Progenitor cell of endocrine pancreas (in vitro differentiated cells): ENCODE data around the gene NUDT3. TPM values are rescaled to one million over a fixed set of nuclear protein-coding genes. Genes with fewer than 3 reads are reported as not detected.

Experiments
- DNase-seq: peaks from one replicate; pipeline ENCODE4 v3.0.0; 2021; ENCODE audit warnings: low spot score; ENCODE audit not compliant: unreplicated experiment
- H3K27ac Mint-ChIP-seq: 2 replicates; pipeline ENCODE4 v1.8.0; 2021; ENCODE audit warnings: mild to moderate bottlenecking, moderate library complexity, mixed read lengths
- H3K27me3 Mint-ChIP-seq: 2 replicates; pipeline ENCODE4 v1.8.0; 2021; ENCODE audit warnings: mixed read lengths
- H3K36me3 Mint-ChIP-seq: 2 replicates; pipeline ENCODE4 v1.8.0; 2022; ENCODE audit warnings: mixed read lengths; ENCODE audit not compliant: insufficient read depth
- H3K4me1 Mint-ChIP-seq: 2 replicates; pipeline ENCODE4 v1.8.0; 2021; ENCODE audit warnings: low read depth, mixed read lengths
- H3K4me3 Mint-ChIP-seq: 2 replicates; pipeline ENCODE4 v1.8.0; 2021; ENCODE audit warnings: low read depth, mild to moderate bottlenecking, moderate library complexity, mixed read lengths
- H3K9me3 Mint-ChIP-seq: 2 replicates; pipeline ENCODE4 v1.8.0; 2021; ENCODE audit warnings: low read depth, mixed read lengths
- total RNA-seq: library from RNA; stranded (reverse); gene quantifications from 2 replicates; pipeline ENCODE4 v1.2.1, GENCODE V29; 2021
- TF ChIP-seq, protein P1 (sequence below): fragments of 200-600 bp; sonication (generic); IDR thresholded peaks from one replicate; pipeline ENCODE4 v1.5.0; 2021; ENCODE audit warnings: antibody characterized with exemption, mild to moderate bottlenecking; ENCODE audit not compliant: unreplicated experiment

Gene NUDT3
- total RNA-seq, 1 donor from 2014 or later: 20.6 TPM

DNA sequence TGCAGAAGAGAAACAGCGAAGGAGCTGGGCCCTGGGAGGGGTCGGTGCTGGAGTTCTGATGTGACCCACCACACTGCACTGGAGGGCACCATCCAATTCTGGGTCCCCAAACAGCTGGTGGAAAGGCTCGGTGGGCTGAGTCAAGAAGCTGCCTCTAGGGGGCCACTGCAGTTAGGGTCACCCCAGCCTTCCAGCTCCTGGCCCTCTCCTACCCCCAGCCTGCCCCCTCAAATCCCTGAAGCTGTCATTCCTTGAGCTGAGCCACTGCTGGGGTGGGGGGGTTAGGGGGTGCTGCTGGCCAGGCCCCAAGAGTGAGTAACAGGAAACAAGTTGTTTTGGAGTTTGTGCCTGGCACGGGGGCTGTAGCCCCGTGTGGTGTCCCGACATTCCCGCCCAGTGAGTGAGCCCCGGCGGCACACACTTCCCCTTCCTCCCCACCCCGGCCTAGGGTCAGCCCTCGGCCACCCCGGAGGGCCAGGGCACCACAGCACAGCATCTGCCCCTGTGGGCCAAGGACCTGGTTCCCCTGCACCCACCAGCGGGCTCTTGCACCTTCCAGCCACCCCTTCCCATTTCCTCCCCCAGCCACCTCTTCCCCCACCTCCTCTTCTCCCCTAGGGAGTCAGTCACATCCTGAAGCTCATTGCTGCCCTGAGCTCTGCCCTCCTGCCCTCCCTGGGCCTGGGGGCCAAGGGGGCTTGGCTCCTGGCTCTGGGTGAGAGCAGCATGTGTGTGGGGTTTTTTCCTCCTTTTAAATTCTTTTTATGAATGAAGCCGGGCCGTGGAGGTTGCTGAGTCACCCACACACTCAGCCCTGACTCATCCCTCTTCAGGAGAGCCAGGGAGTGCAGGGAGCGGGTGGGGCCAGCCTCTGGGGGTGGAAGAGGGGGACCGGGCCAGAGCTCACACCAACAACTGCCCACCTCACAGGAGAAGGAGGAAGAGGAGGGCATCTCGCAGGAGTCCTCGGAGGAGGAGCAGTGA lies 148.3 kb downstream of the NUDT3 start:
- peaks cover 11% of the 10 kb centered on the region for H3K4me1 Mint-ChIP-seq
- TF ChIP-seq, protein P1, sequence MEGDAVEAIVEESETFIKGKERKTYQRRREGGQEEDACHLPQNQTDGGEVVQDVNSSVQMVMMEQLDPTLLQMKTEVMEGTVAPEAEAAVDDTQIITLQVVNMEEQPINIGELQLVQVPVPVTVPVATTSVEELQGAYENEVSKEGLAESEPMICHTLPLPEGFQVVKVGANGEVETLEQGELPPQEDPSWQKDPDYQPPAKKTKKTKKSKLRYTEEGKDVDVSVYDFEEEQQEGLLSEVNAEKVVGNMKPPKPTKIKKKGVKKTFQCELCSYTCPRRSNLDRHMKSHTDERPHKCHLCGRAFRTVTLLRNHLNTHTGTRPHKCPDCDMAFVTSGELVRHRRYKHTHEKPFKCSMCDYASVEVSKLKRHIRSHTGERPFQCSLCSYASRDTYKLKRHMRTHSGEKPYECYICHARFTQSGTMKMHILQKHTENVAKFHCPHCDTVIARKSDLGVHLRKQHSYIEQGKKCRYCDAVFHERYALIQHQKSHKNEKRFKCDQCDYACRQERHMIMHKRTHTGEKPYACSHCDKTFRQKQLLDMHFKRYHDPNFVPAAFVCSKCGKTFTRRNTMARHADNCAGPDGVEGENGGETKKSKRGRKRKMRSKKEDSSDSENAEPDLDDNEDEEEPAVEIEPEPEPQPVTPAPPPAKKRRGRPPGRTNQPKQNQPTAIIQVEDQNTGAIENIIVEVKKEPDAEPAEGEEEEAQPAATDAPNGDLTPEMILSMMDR: peak; percentile 40
- H3K27me3 Mint-ChIP-seq: no peaks in the 10 kb centered on the region
- peak overlapping the region; percentile 84 for H3K27ac Mint-ChIP-seq
- no peak for DNase-seq
- H3K36me3 Mint-ChIP-seq: peaks cover 21% of the 10 kb centered on the region
- H3K4me3 Mint-ChIP-seq: no peak overlapping the region
- no peaks in the 10 kb centered on the region for H3K9me3 Mint-ChIP-seq

DNA sequence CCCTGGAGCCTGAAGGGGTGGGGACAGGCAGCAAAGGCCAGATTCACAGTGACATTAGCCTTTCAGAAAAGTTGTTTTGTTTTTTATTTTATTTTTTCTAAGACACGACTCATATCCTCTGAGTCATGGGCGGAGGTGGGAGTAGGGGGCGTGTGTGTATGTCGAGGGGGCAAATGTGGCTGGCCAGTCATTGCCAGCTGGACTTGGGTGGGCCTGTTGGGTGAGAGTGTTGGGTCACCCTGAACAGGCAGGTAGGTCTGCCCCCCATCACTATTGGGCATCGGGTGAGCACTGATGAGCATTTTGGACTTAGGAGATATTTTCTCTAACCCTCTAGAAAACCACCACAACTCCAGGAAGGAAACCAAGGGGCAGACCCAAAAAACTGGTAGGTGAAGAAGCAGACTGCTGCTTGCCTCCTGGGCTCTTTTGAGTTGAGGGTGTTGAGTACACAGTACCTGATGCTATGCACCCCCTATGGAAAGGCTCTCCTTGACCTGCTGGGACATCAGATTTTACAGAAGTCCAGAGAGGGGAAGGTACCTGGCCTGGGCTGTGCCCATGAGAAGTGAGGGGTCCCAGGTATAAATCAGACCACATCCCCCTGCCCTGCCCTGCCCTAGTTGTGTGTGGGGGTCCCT lies 149.2 kb downstream of the NUDT3 start:
- no peak for DNase-seq
- Mint-ChIP-seq H3K9me3 (no peaks in the 10 kb centered on the region), H3K4me1 (peaks cover 16% of the 10 kb centered on the region), H3K27ac (peak overlapping the region; percentile 41), H3K4me3 (no peak overlapping the region), H3K27me3 (no peaks in the 10 kb centered on the region), H3K36me3 (peaks cover 24% of the 10 kb centered on the region)
- TF ChIP-seq, protein P1: no peak

DNA sequence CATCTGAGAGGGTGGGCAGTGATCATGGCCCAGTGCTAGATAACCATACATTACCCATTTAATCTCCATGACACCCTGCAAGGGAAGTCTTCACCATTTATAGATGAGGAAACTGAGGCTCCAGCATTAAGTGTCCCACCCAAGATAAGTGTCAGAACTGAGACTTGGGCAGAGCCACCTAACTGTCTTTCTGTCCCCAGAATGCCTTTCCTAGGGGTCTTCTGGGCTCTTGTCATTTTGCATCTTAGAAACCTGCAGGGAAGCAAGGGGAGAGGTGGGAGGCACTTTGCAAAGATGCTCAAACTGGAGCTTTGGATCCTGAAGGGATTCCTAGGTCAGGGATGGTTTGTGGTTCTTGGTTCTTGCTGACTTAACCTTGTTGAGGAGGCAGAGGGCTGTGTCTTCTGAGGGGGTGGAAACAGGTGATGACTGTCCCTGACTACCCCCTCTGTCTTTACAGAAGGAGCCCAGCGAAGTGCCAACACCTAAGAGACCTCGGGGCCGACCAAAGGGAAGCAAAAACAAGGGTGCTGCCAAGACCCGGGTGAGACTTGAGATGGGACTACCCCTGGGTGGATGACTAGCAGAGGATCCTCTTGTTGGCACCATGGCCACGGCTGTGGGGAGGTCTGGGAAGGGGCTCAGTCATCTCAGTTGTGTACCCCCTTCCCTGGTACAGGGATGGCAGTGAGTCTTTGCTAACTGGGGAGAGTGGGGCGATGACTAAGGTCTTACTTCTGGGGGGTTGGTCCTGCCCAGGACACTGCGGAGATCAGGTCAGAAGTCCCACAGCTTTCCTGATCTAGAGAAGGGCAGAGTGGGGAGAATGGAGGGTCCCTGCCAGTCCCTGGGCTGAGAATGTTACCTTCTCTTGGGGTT lies 150.0 kb downstream of the NUDT3 start:
- H3K4me1 Mint-ChIP-seq: peaks cover 16% of the 10 kb centered on the region
- H3K36me3 Mint-ChIP-seq: peaks cover 25% of the 10 kb centered on the region
- TF ChIP-seq, protein P1: no peak
- no peaks in the 10 kb centered on the region for H3K27me3 Mint-ChIP-seq
- no peak for DNase-seq
- no peaks in the 10 kb centered on the region for H3K9me3 Mint-ChIP-seq
- H3K4me3 Mint-ChIP-seq: no peak overlapping the region
- H3K27ac Mint-ChIP-seq: peak overlapping the region; percentile 73

DNA sequence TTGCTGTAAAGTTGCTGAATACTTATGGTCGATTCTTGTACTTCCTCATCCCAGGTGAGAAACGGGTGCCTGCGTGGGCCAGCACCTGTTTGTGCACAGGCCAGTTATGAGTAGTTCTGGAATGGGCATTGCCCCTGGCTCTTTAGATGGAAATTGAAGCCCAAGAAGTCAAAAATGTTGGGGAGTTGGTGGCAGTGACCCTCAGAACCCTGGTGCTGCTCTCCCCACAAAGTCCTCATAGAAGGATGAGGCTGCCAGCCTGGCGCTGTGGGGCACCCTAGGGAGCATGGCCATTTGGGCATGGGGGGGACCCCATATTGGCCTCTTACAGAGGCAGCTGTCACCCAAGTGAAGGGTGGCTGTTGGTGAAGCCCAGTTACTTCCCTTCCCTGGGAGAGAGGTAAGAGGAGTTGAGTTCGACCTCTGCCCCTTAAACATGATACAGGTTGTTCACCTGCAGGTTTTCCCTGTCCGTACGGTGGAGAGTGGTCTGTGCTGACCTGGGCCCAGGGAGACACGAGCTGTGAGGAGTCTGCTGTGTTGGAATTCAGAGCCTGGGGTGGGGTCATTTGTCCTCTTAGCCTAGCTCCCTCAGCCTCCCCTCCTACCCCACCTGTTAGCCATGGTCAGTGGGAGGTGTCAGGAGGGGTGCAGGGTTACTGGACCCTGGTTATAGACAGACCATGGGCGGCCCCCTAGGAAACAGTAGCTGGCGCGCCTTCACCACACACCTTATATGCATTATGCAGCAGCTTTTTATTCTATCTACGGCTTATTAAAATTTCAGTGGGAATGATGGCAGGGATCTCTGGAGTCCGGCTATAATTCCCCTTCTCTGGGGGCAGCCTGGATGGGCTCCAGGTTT lies 150.9 kb downstream of the NUDT3 start:
- no peaks in the 10 kb centered on the region for H3K9me3 Mint-ChIP-seq
- peaks cover 16% of the 10 kb centered on the region for H3K4me1 Mint-ChIP-seq
- TF ChIP-seq, protein P1: no peak
- no peaks in the 10 kb centered on the region for H3K27me3 Mint-ChIP-seq
- H3K36me3 Mint-ChIP-seq: peaks cover 25% of the 10 kb centered on the region
- H3K4me3 Mint-ChIP-seq: no peak overlapping the region
- no peak for DNase-seq
- no peak overlapping the region for H3K27ac Mint-ChIP-seq
